Mesendoderm (in vitro differentiated cells): ENCODE results near the gene ACER2.
A peak's percentile ranks its signal among the peaks of the same experiment; 100 is the strongest.

Experiments
- DNase-seq: peaks from one replicate; pipeline ENCODE4 v3.0.0; 2013
- H2AK5ac ChIP-seq: 2 replicates; pipeline ENCODE4 v1.6.1; 2013; ENCODE audit warnings: low read length, inconsistent platforms
- H2BK120ac ChIP-seq: 2 replicates; pipeline ENCODE4 v1.6.1; 2013; ENCODE audit warnings: low read depth, mild to moderate bottlenecking, low read length, moderate library complexity, mixed read lengths
- H2BK15ac ChIP-seq: replicated peaks from 2 replicates; pipeline ENCODE4 v1.6.1; 2013; ENCODE audit warnings: low read depth, mild to moderate bottlenecking, moderate library complexity
- H2BK5ac ChIP-seq: 2 replicates; pipeline ENCODE4 v1.6.1; 2013; ENCODE audit warnings: low read length, inconsistent platforms
- H3K18ac ChIP-seq: 2 replicates; pipeline ENCODE4 v1.6.1; 2013; ENCODE audit warnings: mild to moderate bottlenecking, low read length, mixed read lengths
- H3K23ac ChIP-seq: one replicate; pipeline ENCODE4 v1.6.1; 2013; ENCODE audit warnings: low read length
- H3K27ac ChIP-seq: 2 replicates; pipeline ENCODE4 v1.5.1; 2013; ENCODE audit warnings: low read depth, mild to moderate bottlenecking, inconsistent platforms, low read length, moderate library complexity
- H3K27me3 ChIP-seq: 2 replicates; pipeline ENCODE4 v1.6.1; 2013; ENCODE audit warnings: low read length, control low read depth, mild to moderate bottlenecking, inconsistent platforms; ENCODE audit not compliant: insufficient read depth, poor library complexity
- H3K36me3 ChIP-seq: 2 replicates; pipeline ENCODE4 v1.6.1; 2013; ENCODE audit warnings: low read length, inconsistent platforms; ENCODE audit not compliant: control insufficient read depth, insufficient read depth
- H3K4ac ChIP-seq: one replicate; pipeline ENCODE4 v1.6.1; 2013; ENCODE audit warnings: low read depth, mild to moderate bottlenecking, low read length, moderate library complexity
- H3K4me1 ChIP-seq: 2 replicates; pipeline ENCODE4 v1.6.1; 2013; ENCODE audit warnings: low read depth, low read length, inconsistent platforms; ENCODE audit not compliant: control insufficient read depth
- H3K4me2 ChIP-seq: 2 replicates; pipeline ENCODE4 v1.6.1; 2013; ENCODE audit warnings: low read length
- H3K4me3 ChIP-seq: 2 replicates; pipeline ENCODE4 v1.5.1; 2013; ENCODE audit warnings: mild to moderate bottlenecking, low read length
- H3K56ac ChIP-seq: one replicate; pipeline ENCODE4 v1.6.1; 2013; ENCODE audit warnings: low read length
- H3K79me1 ChIP-seq: 2 replicates; pipeline ENCODE4 v1.6.1; 2013; ENCODE audit warnings: low read length, inconsistent platforms
- H3K79me2 ChIP-seq: 2 replicates; pipeline ENCODE4 v1.6.1; 2013; ENCODE audit warnings: mild to moderate bottlenecking, low read length; ENCODE audit not compliant: control insufficient read depth, insufficient read depth
- H3K9ac ChIP-seq: 2 replicates; pipeline ENCODE4 v1.6.1; 2013; ENCODE audit warnings: low read length, inconsistent platforms
- H4K5ac ChIP-seq: one replicate; pipeline ENCODE4 v1.6.1; 2013; ENCODE audit warnings: low read length
- H4K8ac ChIP-seq: one replicate; pipeline ENCODE4 v1.6.1; 2013; ENCODE audit warnings: low read depth, mild to moderate bottlenecking, control low read depth, low read length, moderate library complexity
- WGBS: extraction: QIAGEN DNeasy Blood & Tissue Kit; methylation state at CpG from one replicate; pipeline ENCODE4 v1.1.7; 2013; ENCODE audit warnings: low lambda C conversion rate, missing lambda C conversion rate; ENCODE audit not compliant: insufficient coverage; ENCODE audit errors: extremely low coverage; 5-methylcytosine and 5-hydroxymethylcytosine counted together

The ACER2 gene

GRCh38 chr9:19495186-19496028, 86.6 kb downstream of the ACER2 start:
- peak; percentile 27 for DNase-seq
- no peaks in the 10 kb centered on the region for H3K27me3 ChIP-seq
- H2BK5ac ChIP-seq: no peak overlapping the region
- no peak overlapping the region for H4K5ac ChIP-seq
- no peak overlapping the region for H3K56ac ChIP-seq
- no peak overlapping the region for H2BK120ac ChIP-seq
- no peaks in the 10 kb centered on the region for H3K4me1 ChIP-seq
- H3K79me2 ChIP-seq: no peaks in the 10 kb centered on the region
- H4K8ac ChIP-seq: no peak overlapping the region
- no peaks in the 10 kb centered on the region for H3K79me1 ChIP-seq
- no peak overlapping the region for H3K23ac ChIP-seq
- no peak overlapping the region for H3K27ac ChIP-seq
- no CpG with 5 or more reads among the region's 9 CpGs for WGBS
- no peak overlapping the region for H3K4me2 ChIP-seq
- H3K18ac ChIP-seq: no peak overlapping the region
- H3K36me3 ChIP-seq: no peaks in the 10 kb centered on the region
- no peak overlapping the region for H3K4me3 ChIP-seq
- H2BK15ac ChIP-seq: no peak overlapping the region
- H3K4ac ChIP-seq: no peak overlapping the region
- H2AK5ac ChIP-seq: no peak overlapping the region
- no peak overlapping the region for H3K9ac ChIP-seq

GRCh38 chr9:19496321-19497050, 87.7 kb downstream of the ACER2 start:
- H4K5ac ChIP-seq: no peak overlapping the region
- H3K36me3 ChIP-seq: no peaks in the 10 kb centered on the region
- WGBS: no CpG with 5 or more reads among the region's 5 CpGs
- H3K79me2 ChIP-seq: no peaks in the 10 kb centered on the region
- no peaks in the 10 kb centered on the region for H3K27me3 ChIP-seq
- H3K9ac ChIP-seq: no peak overlapping the region
- H2BK15ac ChIP-seq: no peak overlapping the region
- no peak overlapping the region for H3K27ac ChIP-seq
- H3K18ac ChIP-seq: no peak overlapping the region
- no peak overlapping the region for H3K4ac ChIP-seq
- no peak for DNase-seq
- no peak overlapping the region for H4K8ac ChIP-seq
- H3K4me3 ChIP-seq: no peak overlapping the region
- no peaks in the 10 kb centered on the region for H3K4me1 ChIP-seq
- H2BK5ac ChIP-seq: no peak overlapping the region
- no peak overlapping the region for H2BK120ac ChIP-seq
- no peak overlapping the region for H2AK5ac ChIP-seq
- H3K23ac ChIP-seq: no peak overlapping the region
- H3K79me1 ChIP-seq: no peaks in the 10 kb centered on the region
- no peak overlapping the region for H3K4me2 ChIP-seq
- no peak overlapping the region for H3K56ac ChIP-seq

- no peak for DNase-seq
- no peak overlapping the region for H3K9ac ChIP-seq
- no peak overlapping the region for H2AK5ac ChIP-seq
- H3K4me2 ChIP-seq: no peak overlapping the region
- H3K4me1 ChIP-seq: no peaks in the 10 kb centered on the region
- H3K79me1 ChIP-seq: no peaks in the 10 kb centered on the region
- H3K4me3 ChIP-seq: no peak overlapping the region
- H4K5ac ChIP-seq: no peak overlapping the region
- no peak overlapping the region for H3K23ac ChIP-seq
- no peak overlapping the region for H3K56ac ChIP-seq
- no peak overlapping the region for H2BK5ac ChIP-seq
- H3K36me3 ChIP-seq: no peaks in the 10 kb centered on the region
- no peak overlapping the region for H3K4ac ChIP-seq
- H3K27ac ChIP-seq: no peak overlapping the region
- H2BK15ac ChIP-seq: no peak overlapping the region
- H2BK120ac ChIP-seq: no peak overlapping the region
- H3K27me3 ChIP-seq: no peaks in the 10 kb centered on the region
- H3K18ac ChIP-seq: no peak overlapping the region
- H4K8ac ChIP-seq: no peak overlapping the region
- no peaks in the 10 kb centered on the region for H3K79me2 ChIP-seq
- no CpG with 5 or more reads among the region's 1 CpG for WGBS
Observed at GRCh38 chr9:19497276-19497675, 88.5 kb downstream of the ACER2 start.

GRCh38 chr9:19498015-19498414, 89.2 kb downstream of the ACER2 start:
- Histone ChIP-seq H3K4me3 (no peak overlapping the region), H2BK5ac (no peak overlapping the region), H3K4me2 (no peak overlapping the region), H3K36me3 (no peaks in the 10 kb centered on the region), H3K4me1 (no peaks in the 10 kb centered on the region), H3K27me3 (no peaks in the 10 kb centered on the region), H2AK5ac (no peak overlapping the region), H3K79me2 (no peaks in the 10 kb centered on the region), H4K5ac (no peak overlapping the region), H3K27ac (no peak overlapping the region), H4K8ac (no peak overlapping the region), H3K4ac (no peak overlapping the region), H3K23ac (no peak overlapping the region), H3K79me1 (no peaks in the 10 kb centered on the region), H3K9ac (no peak overlapping the region), H3K18ac (no peak overlapping the region), H2BK120ac (no peak overlapping the region), H2BK15ac (no peak overlapping the region), H3K56ac (no peak overlapping the region)
- DNase-seq: no peak
